ENCODE results near the gene TRIM41.

TRIM41 gene

GRCh38 chr5:181233801-181234454 lies 10.8 kb downstream of the TRIM41 start:
- no peak for DNase-seq

- no peak for DNase-seq
Measured at GRCh38 chr5:181234455-181235306, 11.6 kb downstream of the TRIM41 start.

GRCh38 chr5:181235323-181235688 lies 12.2 kb downstream of the TRIM41 start:
- DNase-seq = no peak

GRCh38 chr5:181235689-181236366 lies 12.7 kb downstream of the TRIM41 start:
- DNase-seq = no peak

- DNase-seq = no peak
Measured at GRCh38 chr5:181236471-181236870, 13.4 kb downstream of the TRIM41 start.

- no peak for DNase-seq
Measured at GRCh38 chr5:181236954-181237641, 14.0 kb downstream of the TRIM41 start.

- no peak for DNase-seq
Measured at GRCh38 chr5:181237729-181238385, 14.8 kb downstream of the TRIM41 start.

GRCh38 chr5:181239062-181239663 lies 16.1 kb downstream of the TRIM41 start:
- no peak for DNase-seq

- no peak for DNase-seq
Measured at GRCh38 chr5:181241393-181241975, 18.4 kb downstream of the TRIM41 start.

GRCh38 chr5:181242031-181242451 lies 19.0 kb downstream of the TRIM41 start:
- DNase-seq = no peak

- no peak for DNase-seq
Measured at GRCh38 chr5:181243018-181243563, 20.0 kb downstream of the TRIM41 start.

GRCh38 chr5:181243564-181244343 lies 20.7 kb downstream of the TRIM41 start, which contains the start of gene RACK1:
Gene RACK1, minus strand, starts transcription at chr5:181243906. Its CDS starts 106 bp downstream, at chr5:181243800.
- peak; percentile 89 for DNase-seq

- no peak for DNase-seq
Measured at GRCh38 chr5:181245427-181246275, 22.6 kb downstream of the TRIM41 start.

GRCh38 chr5:181246276-181247049 lies 23.4 kb downstream of the TRIM41 start:
- peak; percentile 67 for DNase-seq

- no peak for DNase-seq
Measured at GRCh38 chr5:181248277-181248676, 25.2 kb downstream of the TRIM41 start.

- no peak for DNase-seq
Measured at GRCh38 chr5:181255276-181255675, 32.2 kb downstream of the TRIM41 start.

GRCh38 chr5:181255836-181256578 lies 32.9 kb downstream of the TRIM41 start:
- no peak for DNase-seq

GRCh38 chr5:181258576-181258975 lies 35.5 kb downstream of the TRIM41 start:
- DNase-seq = no peak

All from activated CD8-positive, alpha-beta memory T cell treated with anti-CD3 and anti-CD28 coated beads, Interleukin-2, amount 50 U/mL, for 4 hours (primary cell).